Mucosa of stomach (tissue), 1 donor: ENCODE measurements around the gene NUB1.

Experiments used
- H3K27me3 ChIP-seq: one replicate; pipeline ENCODE4 v1.7.0; 2013; ENCODE audit warnings: mild to moderate bottlenecking, low read length; ENCODE audit not compliant: control insufficient read depth, insufficient read depth
- H3K36me3 ChIP-seq: one replicate; pipeline ENCODE4 v1.7.0; 2013; ENCODE audit warnings: low read length; ENCODE audit not compliant: control insufficient read depth, insufficient read depth
- H3K4me1 ChIP-seq: one replicate; pipeline ENCODE4 v1.7.0; 2013; ENCODE audit warnings: mild to moderate bottlenecking, low read length; ENCODE audit not compliant: control insufficient read depth, insufficient read depth
- H3K4me3 ChIP-seq: one replicate; pipeline ENCODE4 v1.7.0; 2013; ENCODE audit warnings: low read length
- H3K9ac ChIP-seq: one replicate; pipeline ENCODE4 v1.7.0; 2013; ENCODE audit warnings: mild to moderate bottlenecking, low read length, moderate library complexity
- H3K9me3 ChIP-seq: one replicate; pipeline ENCODE4 v1.7.0; 2013; ENCODE audit warnings: mild to moderate bottlenecking, low read length, moderate library complexity; ENCODE audit not compliant: control insufficient read depth
- donor health status: Pancreatic carcinoma.

NUB1 gene

DNA sequence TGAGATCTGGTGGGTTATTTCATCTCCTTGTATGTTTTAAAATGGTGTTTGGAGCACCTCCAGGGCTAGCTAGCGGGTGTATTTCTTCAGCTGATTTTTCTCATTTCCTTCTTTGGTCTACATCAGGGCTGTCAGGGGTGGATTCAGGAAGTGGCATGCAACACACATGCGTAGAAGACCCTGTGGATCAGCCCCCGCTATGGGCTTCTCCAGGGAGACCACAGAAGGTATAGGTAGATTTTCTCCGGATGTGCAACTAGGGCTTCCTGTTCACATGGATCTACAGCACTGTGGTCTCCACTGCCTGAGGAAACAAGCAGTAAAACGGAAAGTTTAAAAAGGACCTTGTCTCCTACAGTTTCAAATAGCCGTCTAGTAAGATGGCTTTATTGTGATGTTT is 10.4 kb downstream of the NUB1 start:
- Histone ChIP-seq H3K9me3 (no peaks in the 10 kb centered on the region), H3K9ac (no peak overlapping the region), H3K27me3 (no peaks in the 10 kb centered on the region), H3K4me1 (peaks cover 10% of the 10 kb centered on the region), H3K36me3 (peaks cover 15% of the 10 kb centered on the region), H3K4me3 (no peak overlapping the region)

DNA sequence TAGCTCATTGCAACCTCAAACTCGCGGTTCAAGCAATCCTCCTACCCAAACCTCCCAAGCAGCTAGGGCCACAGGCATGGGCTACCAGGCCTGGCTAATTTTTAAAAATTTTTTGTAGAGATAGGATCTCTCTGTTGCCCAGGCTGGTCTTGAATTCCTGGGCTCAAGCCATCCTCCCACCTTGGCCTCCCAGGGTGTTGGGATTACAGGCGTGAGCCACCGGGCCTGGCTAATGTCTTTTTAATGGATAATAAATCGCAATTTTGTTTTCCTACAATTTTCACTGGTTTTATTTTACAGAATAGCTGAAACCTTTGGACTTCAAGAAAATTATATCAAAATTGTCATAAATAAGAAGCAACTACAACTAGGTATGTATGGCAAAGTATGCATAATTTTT is 10.9 kb downstream of the NUB1 start:
- H3K9me3 ChIP-seq = no peaks in the 10 kb centered on the region
- H3K9ac ChIP-seq = no peak overlapping the region
- H3K27me3 ChIP-seq = no peaks in the 10 kb centered on the region
- peaks cover 15% of the 10 kb centered on the region for H3K36me3 ChIP-seq
- H3K4me3 ChIP-seq = no peak overlapping the region
- peaks cover 10% of the 10 kb centered on the region for H3K4me1 ChIP-seq

DNA sequence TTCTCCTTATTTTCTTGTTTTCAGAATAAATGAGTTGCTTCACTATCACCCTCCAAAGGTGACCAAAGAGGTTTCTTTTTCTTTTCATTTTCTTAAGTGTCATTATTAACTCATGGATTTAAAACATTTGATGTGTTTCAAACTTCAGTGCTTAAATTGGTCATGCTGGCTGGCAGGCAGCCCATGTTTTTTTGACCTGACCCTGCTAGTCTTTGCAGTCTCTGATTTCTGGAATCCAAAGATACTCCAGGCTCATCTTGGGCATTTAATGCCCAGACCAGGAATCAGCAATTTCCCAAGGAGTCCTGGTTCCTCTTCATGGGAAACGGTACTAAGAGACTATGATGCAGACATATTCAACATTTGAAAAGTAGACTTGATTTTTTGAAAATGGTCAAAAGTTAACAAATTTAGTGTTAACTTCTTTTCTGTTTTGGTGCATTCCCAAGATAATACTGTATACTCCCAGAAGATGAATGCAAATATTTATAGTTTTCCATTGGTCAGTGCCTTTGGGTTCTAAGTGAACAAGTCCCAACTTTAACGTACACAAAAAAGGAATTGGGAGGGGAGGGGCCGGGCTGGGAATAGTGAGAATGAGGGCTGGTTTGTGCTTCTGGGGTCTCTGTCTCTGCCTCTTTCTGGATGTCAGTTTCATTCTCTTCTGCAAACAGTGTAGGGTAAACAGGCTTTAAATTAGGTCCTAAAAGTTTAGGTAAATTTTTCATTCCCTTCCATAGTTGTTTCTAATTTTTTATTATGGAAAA is 19.8 kb downstream of the NUB1 start:
- H3K36me3 ChIP-seq = peaks cover 3% of the 10 kb centered on the region
- no peaks in the 10 kb centered on the region for H3K9me3 ChIP-seq
- no peaks in the 10 kb centered on the region for H3K4me1 ChIP-seq
- H3K9ac ChIP-seq = no peak overlapping the region
- no peaks in the 10 kb centered on the region for H3K27me3 ChIP-seq
- no peak overlapping the region for H3K4me3 ChIP-seq

DNA sequence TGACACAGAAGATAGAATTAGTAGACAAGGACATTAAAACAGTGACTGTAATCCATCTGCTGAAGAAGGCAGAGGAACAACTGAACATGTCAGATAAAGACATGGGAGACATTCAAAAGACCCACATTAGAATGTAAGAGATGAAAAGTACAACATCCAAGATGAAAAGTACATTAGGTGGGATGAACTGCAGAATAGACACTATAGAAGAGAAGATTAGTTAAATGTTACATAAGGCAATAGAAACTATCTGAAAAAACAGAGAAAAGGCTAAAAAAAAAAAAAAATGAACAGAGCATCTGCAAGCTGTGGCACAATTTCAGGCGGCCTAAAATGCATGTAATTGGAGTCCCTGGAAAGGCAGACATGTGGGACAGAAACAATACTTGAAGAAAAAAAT is 21.6 kb downstream of the NUB1 start:
- H3K4me3 ChIP-seq = no peak overlapping the region
- no peaks in the 10 kb centered on the region for H3K27me3 ChIP-seq
- no peaks in the 10 kb centered on the region for H3K36me3 ChIP-seq
- peaks cover 1% of the 10 kb centered on the region for H3K4me1 ChIP-seq
- no peak overlapping the region for H3K9ac ChIP-seq
- no peaks in the 10 kb centered on the region for H3K9me3 ChIP-seq

DNA sequence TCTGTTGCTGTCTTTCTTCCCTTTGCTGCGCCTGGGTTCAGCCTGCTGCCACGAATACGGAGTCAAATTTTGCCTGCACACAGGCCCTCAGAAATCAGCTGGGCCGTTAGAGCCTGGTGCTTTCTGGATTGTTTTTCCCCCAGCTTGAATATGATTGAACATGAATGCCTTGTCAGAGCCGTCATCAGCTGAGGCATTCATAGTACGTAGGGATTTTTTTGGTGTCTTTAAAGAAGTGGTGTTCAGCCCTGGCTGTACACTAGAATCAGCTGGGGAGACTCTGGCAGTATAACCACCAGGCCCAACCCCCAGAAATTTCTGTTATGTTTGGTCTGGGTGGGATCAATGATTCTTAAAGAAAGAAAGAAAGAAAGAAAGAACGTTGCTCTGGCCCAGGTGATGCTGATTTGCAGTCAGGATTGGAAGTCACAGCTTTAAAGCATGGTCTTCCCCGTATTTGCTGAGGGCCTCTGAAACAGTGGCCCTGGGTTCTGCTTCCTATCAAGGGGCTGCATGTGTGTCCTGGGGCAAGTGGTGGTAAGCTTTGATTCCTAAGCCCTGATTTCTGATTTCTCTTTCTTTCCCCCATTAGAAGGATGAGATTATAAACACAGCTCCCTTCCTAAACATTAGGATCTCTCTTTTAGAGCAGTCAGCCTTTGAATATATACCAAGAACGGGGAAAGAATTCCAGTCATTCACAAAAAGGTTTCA is 24.7 kb downstream of the NUB1 start:
- Histone ChIP-seq H3K4me1 (peaks cover 4% of the 10 kb centered on the region), H3K4me3 (no peak overlapping the region), H3K9me3 (no peaks in the 10 kb centered on the region), H3K9ac (no peak overlapping the region), H3K36me3 (peaks cover 5% of the 10 kb centered on the region), H3K27me3 (no peaks in the 10 kb centered on the region)

DNA sequence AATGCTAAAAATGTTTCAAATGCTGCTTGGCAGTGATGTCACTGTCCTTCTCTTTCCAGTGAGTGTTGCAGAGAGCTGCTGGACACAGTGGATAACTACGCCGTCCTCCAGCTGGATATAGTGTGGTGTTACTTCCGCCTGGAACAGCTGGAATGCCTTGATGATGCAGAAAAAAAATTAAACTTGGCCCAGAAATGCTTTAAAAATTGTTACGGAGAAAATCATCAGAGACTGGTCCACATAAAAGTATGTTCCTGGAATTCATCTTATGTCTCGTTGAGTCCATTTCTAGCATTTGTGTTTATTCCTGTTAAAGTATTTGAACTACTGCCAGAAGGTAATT is 25.2 kb downstream of the NUB1 start:
- Histone ChIP-seq H3K36me3 (peaks cover 5% of the 10 kb centered on the region), H3K9ac (no peak overlapping the region), H3K9me3 (no peaks in the 10 kb centered on the region), H3K27me3 (no peaks in the 10 kb centered on the region), H3K4me1 (peaks cover 4% of the 10 kb centered on the region), H3K4me3 (no peak overlapping the region)

DNA sequence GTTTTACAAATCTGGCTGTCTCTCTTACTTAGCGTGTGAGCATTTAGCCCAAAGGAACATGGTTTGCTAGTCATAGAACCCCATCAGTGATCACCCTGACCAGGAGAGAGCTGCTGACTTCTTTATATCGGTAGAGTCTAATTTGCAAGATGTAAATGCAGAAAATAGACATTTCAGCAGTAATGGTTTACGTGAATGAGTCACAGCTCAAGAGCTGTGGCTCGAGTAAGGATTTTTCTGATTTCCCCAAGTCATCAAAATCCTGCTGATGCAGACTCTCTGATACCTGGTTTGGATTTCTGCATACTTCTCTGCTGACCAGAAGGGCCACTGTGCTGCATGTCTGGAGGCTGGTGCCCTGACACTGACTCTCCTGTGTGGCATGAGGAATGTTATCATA is 25.7 kb downstream of the NUB1 start:
- peaks cover 5% of the 10 kb centered on the region for H3K36me3 ChIP-seq
- peaks cover 4% of the 10 kb centered on the region for H3K4me1 ChIP-seq
- no peaks in the 10 kb centered on the region for H3K9me3 ChIP-seq
- H3K9ac ChIP-seq = no peak overlapping the region
- H3K27me3 ChIP-seq = no peaks in the 10 kb centered on the region
- no peak overlapping the region for H3K4me3 ChIP-seq

DNA sequence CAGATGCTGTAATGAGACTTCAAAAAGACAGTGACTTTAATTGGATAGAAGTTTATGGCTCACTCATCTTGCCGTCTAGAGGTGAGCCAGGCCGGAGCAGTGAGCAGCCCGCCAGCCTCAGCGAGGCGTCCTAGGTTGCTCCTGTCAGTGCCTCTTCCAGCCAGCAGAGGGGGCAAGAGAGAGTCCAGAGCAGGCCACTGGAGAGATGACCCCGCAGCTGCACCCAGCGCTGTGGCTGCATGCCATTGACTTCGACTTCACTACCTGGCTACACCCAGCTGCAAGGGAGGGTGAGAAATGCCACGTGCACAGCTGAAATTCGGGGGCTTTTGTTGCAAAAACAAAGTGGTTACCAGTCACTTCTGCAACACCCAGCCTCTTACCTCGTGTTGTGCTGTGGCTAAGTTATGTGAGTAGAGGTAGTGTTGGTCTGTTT is 26.5 kb downstream of the NUB1 start:
- Histone ChIP-seq H3K4me1 (peaks cover 4% of the 10 kb centered on the region), H3K36me3 (peaks cover 5% of the 10 kb centered on the region), H3K9ac (no peak overlapping the region), H3K4me3 (no peak overlapping the region), H3K27me3 (no peaks in the 10 kb centered on the region), H3K9me3 (no peaks in the 10 kb centered on the region)

DNA sequence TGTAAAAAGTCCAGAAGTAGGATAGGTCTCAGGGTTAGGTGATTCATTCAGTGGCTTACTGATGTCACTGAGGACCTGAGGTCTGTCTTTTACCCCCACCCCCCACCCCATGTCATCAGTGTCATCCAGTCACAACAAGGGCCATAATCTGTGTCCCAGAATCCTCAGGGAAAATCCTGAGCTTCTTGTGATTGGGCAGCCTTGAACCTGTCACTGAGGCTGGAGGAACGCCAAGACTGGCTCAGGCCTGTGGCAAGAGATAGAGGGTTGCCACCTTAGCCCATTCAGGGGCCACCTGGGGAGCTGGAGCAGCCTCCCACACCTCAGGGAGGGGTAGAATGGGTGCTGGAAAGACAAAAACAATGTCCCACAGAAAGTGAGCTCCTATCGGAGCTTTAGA is 29.7 kb downstream of the NUB1 start:
- H3K36me3 ChIP-seq = peaks cover 5% of the 10 kb centered on the region
- H3K9me3 ChIP-seq = no peaks in the 10 kb centered on the region
- no peak overlapping the region for H3K9ac ChIP-seq
- H3K4me3 ChIP-seq = no peak overlapping the region
- peaks cover 4% of the 10 kb centered on the region for H3K4me1 ChIP-seq
- H3K27me3 ChIP-seq = no peaks in the 10 kb centered on the region

DNA sequence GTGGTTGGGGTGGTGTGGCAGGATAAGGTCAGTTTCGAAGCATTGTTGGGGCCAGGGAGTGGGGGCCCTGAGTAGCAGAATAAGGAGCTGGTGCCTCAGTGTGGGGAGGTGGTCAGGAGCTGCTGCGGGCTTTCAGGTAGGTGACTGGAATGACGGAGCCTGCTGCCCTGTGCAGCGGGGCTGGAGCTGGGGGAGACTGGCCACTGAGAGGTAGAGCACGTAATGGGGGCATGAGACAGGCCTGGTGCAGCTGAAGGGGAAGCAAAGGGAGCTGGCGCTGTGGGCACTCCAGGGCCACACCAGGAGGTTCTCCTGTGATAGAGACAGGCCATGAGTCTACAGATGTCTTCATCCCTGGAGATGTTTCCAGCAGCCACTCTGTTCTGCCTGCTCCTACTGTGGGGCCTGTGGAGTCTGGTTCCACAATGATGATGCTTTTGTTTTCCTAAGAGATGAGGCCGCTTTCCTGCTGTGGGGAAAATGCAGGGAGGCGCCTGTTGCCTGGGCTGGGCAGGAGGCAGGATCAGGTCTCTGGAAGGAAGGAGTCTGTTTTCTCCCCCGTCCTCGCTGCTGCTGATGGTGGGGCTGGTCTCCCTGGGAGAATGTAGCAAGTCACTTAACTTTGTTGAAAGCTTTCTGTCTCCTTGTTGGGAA is 31.1 kb downstream of the NUB1 start:
- no peak overlapping the region for H3K4me3 ChIP-seq
- H3K9ac ChIP-seq = no peak overlapping the region
- peaks cover 5% of the 10 kb centered on the region for H3K36me3 ChIP-seq
- H3K9me3 ChIP-seq = no peaks in the 10 kb centered on the region
- peaks cover 4% of the 10 kb centered on the region for H3K4me1 ChIP-seq
- no peaks in the 10 kb centered on the region for H3K27me3 ChIP-seq

DNA sequence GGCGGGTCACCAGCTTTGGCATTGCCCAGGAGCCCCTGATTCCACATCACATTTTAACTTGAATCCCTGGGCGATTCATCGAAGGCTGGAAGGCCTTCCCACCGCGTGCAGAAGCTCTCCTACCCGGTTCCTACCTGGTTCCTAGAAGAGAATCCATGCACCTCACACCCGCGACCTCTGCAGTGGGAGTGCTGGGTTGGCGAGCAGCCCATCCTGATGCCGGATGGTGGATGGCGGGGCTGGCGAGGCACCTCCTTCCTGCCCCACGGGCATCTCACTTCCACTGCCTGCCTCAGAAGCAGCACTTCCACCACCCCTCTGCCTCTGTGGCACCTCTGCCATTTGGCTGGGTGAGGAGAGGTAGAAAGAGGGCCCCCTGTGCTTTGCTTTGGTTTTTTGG is 32.0 kb downstream of the NUB1 start:
- Histone ChIP-seq H3K36me3 (peaks cover 5% of the 10 kb centered on the region), H3K9me3 (no peaks in the 10 kb centered on the region), H3K4me3 (no peak overlapping the region), H3K4me1 (no peaks in the 10 kb centered on the region), H3K9ac (no peak overlapping the region), H3K27me3 (no peaks in the 10 kb centered on the region)

DNA sequence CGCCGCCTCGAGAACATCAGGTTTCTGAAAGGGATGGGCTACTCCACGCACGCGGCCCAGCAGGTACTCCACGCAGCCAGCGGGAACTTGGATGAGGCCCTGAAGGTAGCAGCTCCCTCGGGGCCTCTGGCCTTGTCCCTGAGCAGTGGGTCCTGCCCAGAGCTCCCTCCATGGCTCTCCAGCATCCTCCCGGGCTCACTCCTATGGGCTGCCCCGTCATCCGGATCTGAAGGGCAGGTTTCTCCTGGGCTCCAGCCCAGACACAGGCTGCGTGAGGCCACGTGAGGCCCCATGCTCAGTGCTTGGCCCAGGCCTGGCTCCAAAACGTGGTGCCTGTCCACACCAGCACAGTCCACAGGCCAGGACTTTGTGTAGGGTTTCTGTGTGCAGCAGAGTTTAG is 32.5 kb downstream of the NUB1 start:
- H3K9ac ChIP-seq = no peak overlapping the region
- H3K27me3 ChIP-seq = no peaks in the 10 kb centered on the region
- no peaks in the 10 kb centered on the region for H3K9me3 ChIP-seq
- H3K36me3 ChIP-seq = peaks cover 5% of the 10 kb centered on the region
- H3K4me1 ChIP-seq = no peaks in the 10 kb centered on the region
- no peak overlapping the region for H3K4me3 ChIP-seq
